GM23338 (cell line): ENCODE measurements around the gene ZDHHC8.

Experiments used
- CREB1 ChIP-seq: fragments of 250-450 bp; sonication (Bioruptor Pico); IDR thresholded peaks from 2 replicates; pipeline ENCODE4 v1.5.0; 2020; ENCODE audit warnings: low read depth, mild to moderate bottlenecking, moderate library complexity
- CTCF ChIP-seq, 2 experiments: fragments of 200-600 bp in 1 of 2; sonication (generic) in 1 of 2; conservative IDR thresholded peaks; 2 replicates each; pipeline versions ENCODE4 v1.5.1 to v1.6.1; 2016 to 2017; ENCODE audit warnings: antibody characterized with exemption in 2 of 2, low read depth in 2 of 2, mild to moderate bottlenecking in 2 of 2, moderate library complexity in 1 of 2
- EZH2 ChIP-seq: fragments of 200-600 bp; sonication (generic); IDR thresholded peaks from one replicate; pipeline ENCODE4 v1.8.0; 2017; ENCODE audit warnings: antibody characterized with exemption, mild to moderate bottlenecking, low read depth; ENCODE audit not compliant: unreplicated experiment
- EZH2phosphoT487 ChIP-seq: fragments of 200-600 bp; sonication (generic); IDR thresholded peaks from one replicate; pipeline ENCODE4 v1.8.1; 2018; ENCODE audit warnings: antibody characterized with exemption; ENCODE audit not compliant: unreplicated experiment
- JUNB ChIP-seq: IDR thresholded peaks from one replicate; pipeline ENCODE4 v1.6.1; 2016; ENCODE audit warnings: antibody characterized with exemption; ENCODE audit not compliant: unreplicated experiment
- NANOG ChIP-seq: IDR thresholded peaks from 2 replicates; pipeline ENCODE4 v1.6.1; 2016; ENCODE audit warnings: antibody characterized with exemption, borderline replicate concordance
- POLR2AphosphoS5 ChIP-seq: IDR thresholded peaks from 2 replicates; pipeline ENCODE4 v1.6.1; 2016; ENCODE audit warnings: antibody characterized with exemption, low read depth
- REST ChIP-seq: IDR thresholded peaks from one replicate; pipeline ENCODE4 v1.6.1; 2018; ENCODE audit warnings: antibody characterized with exemption; ENCODE audit not compliant: unreplicated experiment
- STAT1 ChIP-seq: IDR thresholded peaks from one replicate; pipeline ENCODE4 v1.6.1; 2016; ENCODE audit warnings: antibody characterized with exemption; ENCODE audit not compliant: unreplicated experiment

GRCh38 chr22:20172141-20172613 is 40.6 kb downstream of the ZDHHC8 start:
- TF ChIP-seq EZH2 (no peak), CTCF (conservative IDR thresholded peaks at IDR 0.05; ENCODE audit: low read depth in 2 of 2) (no peak), REST (no peak), POLR2AphosphoS5 (no peak), CREB1 (CRISPR knock-in tag) (no peak), EZH2phosphoT487 (no peak), NANOG (no peak), STAT1 (no peak), JUNB (no peak)
